ENCODE data around the gene ATP2B1. TPM values are rescaled to one million over a fixed set of nuclear protein-coding genes. Genes with fewer than 3 reads are reported as not detected.

The ATP2B1 gene
- total and polyA plus RNA-seq, 2 of the 13 experiments (the other 11 are each of a cell fraction or from before 2014, with no cell fraction given): 12.1 to 60.2 TPM

GRCh38 chr12:89645434-89645833 is 63.2 kb downstream of the ATP2B1 start:
- Histone ChIP-seq H3K27me3 (ENCODE audit: control insufficient read depth in 1 of 2, insufficient read depth in 2 of 2, low read length in 2 of 2) (no peaks in the 10 kb centered on the region), H3K4me1 (ENCODE audit: insufficient read depth, low read length) (peaks cover 68% of the 10 kb centered on the region), H3K4me2 (ENCODE audit: low read depth, low read length) (peak overlapping the region; percentile 28), H2AFZ (ENCODE audit: low read length) (no peak overlapping the region), H3K36me3 (replicated peaks in 1 of 2; ENCODE audit: control insufficient read depth in 1 of 2, insufficient read depth in 2 of 2, low read length in 2 of 2) (0 out of 5 replicates have a peak, but pooled peaks cover 0 to 3% of the 10 kb centered on the region in 2 experiments), H3K27ac (ENCODE audit: extremely low read length, insufficient read depth, low read length) (peak overlapping the region; percentile 4), H3K4me3 (replicated peaks in 1 of 3; ENCODE audit: insufficient read depth in 1 of 3, low read depth in 2 of 3, low read length in 3 of 3) (no peak overlapping the region), H3K9me3 (ENCODE audit: low read length) (no peaks in the 10 kb centered on the region), H3K9ac (ENCODE audit: insufficient read depth, low read depth, low read length) (no peak overlapping the region), H4K20me1 (ENCODE audit: insufficient read depth, low read length) (peaks cover 3% of the 10 kb centered on the region), H3K79me2 (ENCODE audit: insufficient read depth, low read length) (peaks cover 28% of the 10 kb centered on the region)
- ChIA-PET CTCF (ENCODE audit: low intra/inter-chr PET ratio, low total read pairs) (no interaction called here), POLR2A (no interaction called here)
- in situ Hi-C loops (cut with HindIII; ENCODE audit: extremely low pct_ligation_motif_present, low pct_unique_long_range_greater_than_20kb): no loop called here
- WGBS (ENCODE audit: low lambda C conversion rate): 0% methylated on average over 1 of the region's 1 CpG
- intact Hi-C loops (cut with micrococcal nuclease; ENCODE audit: unreplicated experiment): loop anchor here (5.0 to 10.0 kb wide), 3 partner anchors 47 to 291 kb away; partner anchors contain the start of genes ATP2B1 and DUSP6
- no TSS peak for BruUV-seq (replicated peaks)
- FAIRE-seq (peak; percentile 63), ATAC-seq (peak; percentile 26; the same call in 2 of the 3 replicates), DNase-seq (ENCODE audit: low spot score) (peak; percentile 34)
- TF ChIP-seq NR2F6 (IDR thresholded peaks at IDR 0.05) (peak; percentile 84), NR2F6 (CRISPR knock-in tag; IDR thresholded peaks at IDR 0.05) (peak; percentile 86), HNF1A (IDR thresholded peaks at IDR 0.05; ENCODE audit: low read depth) (no peak), HNF1A (CRISPR knock-in tag; IDR thresholded peaks at IDR 0.05; ENCODE audit: borderline replicate concordance) (0 out of 2 replicates have a peak, but pooled peaks have one; percentile 14), SOX5 (CRISPR knock-in tag; IDR thresholded peaks at IDR 0.05; ENCODE audit: borderline replicate concordance) (peak; percentile 48; the same call in 1 of the 2 replicates), POGZ (CRISPR knock-in tag; IDR thresholded peaks at IDR 0.05) (peak; percentile 37; the same call in 1 of the 2 replicates), SNAPC4 (CRISPR knock-in tag; IDR thresholded peaks at IDR 0.05) (no peak), SOX13 (IDR thresholded peaks at IDR 0.05) (no peak), SOX13 (CRISPR knock-in tag; conservative IDR thresholded peaks at IDR 0.05 in 1 of 2, IDR thresholded peaks at IDR 0.05 in 1 of 2) (peak in 1 of 2 experiments; percentile 52; a peak in 2 of 4 replicates), SOX6 (IDR thresholded peaks at IDR 0.05) (no peak), SOX6 (CRISPR knock-in tag; IDR thresholded peaks at IDR 0.05) (peak; percentile 60), ASH2L (IDR thresholded peaks at IDR 0.05; ENCODE audit: insufficient read length, low read depth, low read length) (peak; percentile 21), ZNF503 (CRISPR knock-in tag; IDR thresholded peaks at IDR 0.05) (0 out of 2 replicates have a peak, but pooled peaks have one; percentile 43), ZNF724P (CRISPR knock-in tag; IDR thresholded peaks at IDR 0.05; ENCODE audit: borderline replicate concordance) (no peak), NCOA2 (CRISPR knock-in tag; IDR thresholded peaks at IDR 0.05) (peak; percentile 33; the same call in 1 of the 2 replicates)
